GM18517 (cell line): ENCODE measurements around the gene RBMS1.
A peak's percentile ranks its signal among the peaks of the same experiment; 100 is the strongest.
"Not testable (repeated sequence)": the region's sequence is repeated elsewhere in the genome, so short reads cannot be mapped to it uniquely, and the experiment has no call there.

Experiments used
- ATAC-seq: cut with Tn5 transposase; IDR thresholded peaks from one replicate; pipeline ENCODE4 v1.9.1; 2021; ENCODE audit warnings: mild to moderate bottlenecking, moderate library complexity; ENCODE audit not compliant: unreplicated experiment

Gene RBMS1

DNA sequence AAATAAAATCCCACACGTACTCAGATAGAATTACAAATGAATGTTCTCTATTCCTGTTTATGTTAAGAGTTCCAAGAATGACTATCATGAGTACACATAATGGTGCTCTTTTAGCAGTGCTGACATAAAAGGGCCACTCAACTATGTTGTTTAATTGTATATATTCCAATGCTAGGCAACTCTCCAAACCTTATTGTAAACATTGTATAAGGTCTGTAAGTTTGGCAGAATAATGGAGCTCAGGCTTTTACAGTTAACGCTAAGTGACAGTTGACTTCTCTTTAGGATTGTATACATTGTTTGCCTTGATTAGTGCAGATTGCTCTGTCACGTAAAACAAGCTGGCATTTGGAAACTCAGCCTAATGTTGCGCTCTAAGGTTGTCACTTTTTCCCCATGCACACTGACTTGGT lies 20.8 kb downstream of the RBMS1 start:
- ATAC-seq = no peak

- no peak for ATAC-seq
Measured at GRCh38 chr2:160471950-160472349, 21.7 kb downstream of the RBMS1 start.

- ATAC-seq = no peak
Measured at GRCh38 chr2:160469621-160470204, 23.9 kb downstream of the RBMS1 start.

DNA sequence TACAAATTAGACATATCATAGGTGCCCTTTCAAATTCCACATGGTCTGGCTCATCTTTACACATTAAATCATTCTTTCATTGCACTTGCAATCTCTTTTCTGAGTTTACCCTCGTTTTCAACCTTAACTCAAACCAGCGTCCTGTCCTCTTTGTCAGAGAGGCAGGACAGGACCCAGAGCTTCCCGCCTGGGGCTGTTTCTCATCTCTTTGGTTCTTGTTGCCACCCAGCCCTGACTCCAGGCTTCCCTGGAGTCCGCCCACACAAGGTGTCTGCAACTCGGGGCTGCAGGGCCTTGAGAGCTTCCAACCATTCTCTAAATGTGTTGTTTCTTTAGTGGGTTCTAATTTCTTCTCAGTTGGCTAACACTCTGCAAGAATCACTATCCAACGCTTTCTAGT lies 24.4 kb downstream of the RBMS1 start:
- ATAC-seq = no peak

DNA sequence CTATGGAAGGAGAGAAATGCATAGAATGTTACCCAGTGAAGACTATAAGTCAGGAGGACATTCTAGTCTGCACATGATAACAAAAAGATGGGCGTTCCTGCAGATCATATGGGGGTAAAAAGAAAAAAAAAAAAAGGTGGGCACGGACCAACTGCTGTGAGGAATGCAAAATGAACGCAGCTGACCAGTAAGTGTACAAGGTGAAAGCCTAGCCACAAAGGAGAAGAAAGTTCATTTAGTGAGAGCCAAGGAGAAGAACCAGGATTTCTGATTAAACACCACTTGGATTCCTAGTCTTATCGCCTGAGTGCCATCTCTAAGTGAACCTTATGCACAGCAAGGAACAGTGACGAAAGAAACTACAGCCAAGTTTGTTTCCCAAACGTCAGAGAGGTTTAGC lies 26.5 kb downstream of the RBMS1 start:
- ATAC-seq = no peak

DNA sequence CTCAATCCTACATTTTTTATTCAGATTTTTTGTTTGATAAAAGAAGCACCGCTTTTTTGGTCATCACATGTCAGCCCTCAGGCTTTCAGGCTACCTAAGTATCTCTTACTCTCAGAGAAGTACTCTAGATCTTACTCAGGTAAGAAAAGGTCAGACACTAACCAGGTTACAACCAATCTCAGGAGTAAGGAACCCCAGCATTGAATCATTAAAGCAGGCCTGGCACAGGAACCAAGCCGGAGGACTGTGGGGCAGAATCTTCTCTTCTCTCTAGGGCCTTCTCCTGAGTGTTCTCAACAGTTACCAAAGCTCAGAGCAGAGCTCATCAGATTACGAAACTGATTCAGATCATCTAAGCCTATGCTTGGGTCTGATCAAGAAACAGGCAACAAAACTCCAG lies 28.2 kb downstream of the RBMS1 start:
- no peak for ATAC-seq

GRCh38 chr2:160465002-160465401 lies 28.6 kb downstream of the RBMS1 start:
- ATAC-seq = no peak

DNA sequence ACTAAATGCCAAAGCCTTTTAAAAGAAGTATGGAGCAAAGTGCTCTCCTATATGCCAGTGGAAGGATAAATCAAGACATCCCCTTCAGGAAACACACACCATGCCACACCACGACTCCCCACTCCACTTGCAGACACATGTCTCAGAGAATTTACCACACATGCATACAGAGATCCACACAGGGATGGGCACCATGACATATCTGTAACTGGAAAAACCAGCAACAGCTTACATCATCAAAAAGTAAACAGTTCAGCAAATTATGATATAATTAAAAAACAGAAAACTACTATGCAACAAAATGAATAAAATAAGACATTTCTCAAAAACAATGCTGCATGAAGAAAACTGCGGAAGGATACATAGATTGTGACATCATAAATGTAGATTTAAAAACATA lies 29.6 kb downstream of the RBMS1 start:
- ATAC-seq = no peak

DNA sequence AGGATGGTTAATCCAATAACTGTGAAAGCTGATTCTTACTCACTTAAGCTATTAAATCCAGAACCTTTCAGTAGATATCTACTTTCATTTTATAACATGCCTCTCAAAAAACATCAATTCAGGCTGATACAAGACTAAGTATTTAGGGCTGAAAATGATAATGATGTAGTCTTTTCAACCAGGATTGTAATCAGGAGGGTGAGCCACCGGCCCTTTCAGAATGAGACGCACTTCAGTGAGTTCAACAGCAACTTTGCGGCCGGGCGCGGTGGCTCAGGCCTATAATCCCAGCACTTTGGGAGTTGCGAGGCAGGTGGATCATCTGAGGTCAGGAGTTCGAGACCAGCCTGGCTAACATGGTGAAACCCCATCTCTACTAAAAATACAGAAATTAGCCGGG lies 30.4 kb downstream of the RBMS1 start:
- ATAC-seq = no peak

GRCh38 chr2:160460333-160460731 lies 33.3 kb downstream of the RBMS1 start:
- no peak for ATAC-seq

- no peak for ATAC-seq
Measured at GRCh38 chr2:160459538-160460332, 33.9 kb downstream of the RBMS1 start.

GRCh38 chr2:160458718-160459453 lies 34.7 kb downstream of the RBMS1 start:
- ATAC-seq = no peak

DNA sequence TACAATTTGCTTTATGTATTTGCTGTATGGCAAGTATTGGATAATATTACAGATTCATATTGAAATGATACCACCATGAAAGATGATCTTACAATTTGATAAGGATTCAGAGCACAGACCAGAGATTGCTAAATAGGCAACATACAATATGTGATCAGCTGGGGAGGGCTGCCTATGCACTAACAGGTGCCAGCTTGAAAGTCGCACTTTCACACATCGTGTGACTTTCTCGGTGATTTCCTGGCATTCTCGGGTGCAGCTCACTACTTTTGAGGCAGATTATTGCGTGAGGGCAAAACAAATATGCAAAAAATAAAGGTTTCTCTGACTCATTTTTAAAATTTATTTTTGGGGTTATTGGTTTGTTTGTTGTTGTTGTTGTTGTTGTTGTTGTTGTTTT lies 36.0 kb downstream of the RBMS1 start:
- ATAC-seq = peak; percentile 67

GRCh38 chr2:160454070-160454797 lies 39.4 kb downstream of the RBMS1 start:
- no peak for ATAC-seq

GRCh38 chr2:160453111-160453820 lies 40.3 kb downstream of the RBMS1 start:
- no peak for ATAC-seq

- no peak for ATAC-seq
Measured at GRCh38 chr2:160450486-160450885, 43.1 kb downstream of the RBMS1 start.

DNA sequence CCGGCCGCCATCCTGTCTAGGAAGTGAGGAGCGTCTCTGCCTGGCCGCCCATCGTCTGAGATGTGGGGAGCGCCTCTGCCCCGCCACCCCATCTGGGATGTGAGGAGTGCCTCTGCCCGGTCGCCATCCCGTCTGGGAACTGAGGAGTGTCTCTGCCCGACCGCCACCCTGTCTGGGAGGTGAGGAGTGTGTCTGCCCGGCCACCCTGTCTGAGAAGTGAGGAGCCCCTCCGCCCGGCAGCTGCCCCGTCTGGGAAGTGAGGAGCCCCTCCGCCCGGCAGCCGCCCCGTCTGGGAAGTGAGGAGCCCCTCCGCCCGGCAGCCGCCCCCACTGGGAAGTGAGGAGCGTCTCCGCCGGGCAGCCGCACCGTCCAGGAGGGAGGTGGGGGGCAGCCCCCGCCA lies 44.8 kb downstream of the RBMS1 start:
- not testable (repeated sequence) for ATAC-seq

DNA sequence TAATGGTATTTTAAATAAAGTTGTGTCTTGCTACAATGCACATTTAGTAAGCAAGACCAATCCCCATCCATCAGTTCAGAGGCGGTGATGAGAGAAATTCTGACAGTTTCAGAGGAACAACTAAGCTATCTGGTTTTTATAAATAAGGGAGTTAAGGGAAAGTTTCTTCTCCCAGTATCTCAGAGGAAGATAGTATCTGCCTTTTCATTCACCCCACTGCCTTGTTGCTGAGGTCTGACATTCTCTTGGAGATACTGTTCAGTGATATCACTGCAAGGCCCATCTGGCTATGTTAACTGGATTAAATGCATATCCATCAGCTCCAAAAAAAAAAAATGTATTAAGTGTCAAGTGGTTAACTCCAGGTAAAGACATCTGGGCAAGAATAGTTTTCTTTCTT lies 47.9 kb downstream of the RBMS1 start:
- ATAC-seq = no peak

DNA sequence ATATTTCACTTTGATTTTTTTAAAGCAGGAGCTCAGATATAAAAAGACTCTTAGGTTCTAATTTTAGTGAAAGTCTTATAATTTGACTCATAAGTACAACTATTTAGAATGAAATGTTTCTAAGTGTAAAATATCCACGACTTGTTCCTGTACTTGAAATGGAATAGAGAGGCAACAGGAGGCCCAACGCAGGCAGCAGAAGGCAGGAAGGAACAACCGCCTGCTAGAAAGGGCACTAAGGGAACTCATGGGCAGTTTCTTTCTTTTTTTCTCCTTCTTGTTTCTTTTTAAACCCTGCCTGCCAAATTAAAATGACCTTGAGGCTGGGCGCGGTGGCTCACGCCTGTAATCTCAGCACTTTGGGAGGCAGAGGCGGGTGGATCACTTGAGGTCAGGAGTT lies 51.0 kb downstream of the RBMS1 start:
- no peak for ATAC-seq

DNA sequence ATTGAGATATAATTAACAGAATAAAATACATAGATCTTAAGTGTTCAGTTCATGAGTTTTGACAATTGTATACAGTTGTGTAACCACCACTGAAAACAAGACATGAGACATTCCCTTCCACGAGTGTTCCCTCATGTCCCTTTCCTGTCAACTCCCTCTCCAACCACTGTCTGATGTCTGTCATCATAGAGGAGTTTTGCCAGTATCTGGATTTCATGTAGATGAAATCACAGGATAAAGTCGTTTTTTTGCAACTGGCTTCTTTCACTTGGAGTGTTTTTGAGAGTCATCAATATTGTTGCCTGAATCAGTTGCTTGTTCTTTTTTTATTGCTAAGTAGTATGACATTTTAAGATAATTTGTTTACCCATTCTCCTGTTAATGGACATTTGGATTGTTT lies 52.7 kb downstream of the RBMS1 start:
- ATAC-seq = no peak

- ATAC-seq = not testable (repeated sequence)
Measured at GRCh38 chr2:160439038-160439437, 54.6 kb downstream of the RBMS1 start.
